ENCODE measurements around the gene FGF22.

FGF22 gene

GRCh38 chr19:622666-623065 is 17.0 kb upstream of the FGF22 start:
- ATAC-seq (ENCODE audit: insufficient read depth, low read depth): no peak
- Histone ChIP-seq H3K79me2 (ENCODE audit: insufficient read depth, low read length) (peaks cover 4% of the 10 kb centered on the region; the same call in 1 of the 2 replicates), H3K27me3 (ENCODE audit: insufficient read depth, low read length, poor library complexity) (no peaks in the 10 kb centered on the region), H3K4me2 (ENCODE audit: insufficient read depth, low read length) (no peak overlapping the region), H3K36me3 (ENCODE audit: insufficient read depth, low read length) (peaks cover 80% of the 10 kb centered on the region), H3K9me3 (ENCODE audit: insufficient read depth, low read length, severe bottlenecking) (no peaks in the 10 kb centered on the region), H2AFZ (ENCODE audit: low read depth, low read length) (no peak overlapping the region), H4K20me1 (ENCODE audit: insufficient read depth, low read length) (peaks cover 16% of the 10 kb centered on the region), H3K27ac (ENCODE audit: low read length) (no peak overlapping the region), H3K4me1 (ENCODE audit: insufficient read depth, low read length) (no peaks in the 10 kb centered on the region), H3K4me3 (ENCODE audit: low read depth in 1 of 2, low read length in 2 of 2) (no peak overlapping the region), H3K9ac (ENCODE audit: low read depth, low read length) (no peak overlapping the region)
- no peak for DNase-seq
- TF ChIP-seq EZH2 (IDR thresholded peaks at IDR 0.05; ENCODE audit: borderline replicate concordance, low read depth, low read length, severe bottlenecking) (no peak), CTCF (IDR thresholded peaks at IDR 0.05; ENCODE audit: borderline replicate concordance, extremely low read depth, low read length, poor library complexity, severe bottlenecking) (no peak)

DNA sequence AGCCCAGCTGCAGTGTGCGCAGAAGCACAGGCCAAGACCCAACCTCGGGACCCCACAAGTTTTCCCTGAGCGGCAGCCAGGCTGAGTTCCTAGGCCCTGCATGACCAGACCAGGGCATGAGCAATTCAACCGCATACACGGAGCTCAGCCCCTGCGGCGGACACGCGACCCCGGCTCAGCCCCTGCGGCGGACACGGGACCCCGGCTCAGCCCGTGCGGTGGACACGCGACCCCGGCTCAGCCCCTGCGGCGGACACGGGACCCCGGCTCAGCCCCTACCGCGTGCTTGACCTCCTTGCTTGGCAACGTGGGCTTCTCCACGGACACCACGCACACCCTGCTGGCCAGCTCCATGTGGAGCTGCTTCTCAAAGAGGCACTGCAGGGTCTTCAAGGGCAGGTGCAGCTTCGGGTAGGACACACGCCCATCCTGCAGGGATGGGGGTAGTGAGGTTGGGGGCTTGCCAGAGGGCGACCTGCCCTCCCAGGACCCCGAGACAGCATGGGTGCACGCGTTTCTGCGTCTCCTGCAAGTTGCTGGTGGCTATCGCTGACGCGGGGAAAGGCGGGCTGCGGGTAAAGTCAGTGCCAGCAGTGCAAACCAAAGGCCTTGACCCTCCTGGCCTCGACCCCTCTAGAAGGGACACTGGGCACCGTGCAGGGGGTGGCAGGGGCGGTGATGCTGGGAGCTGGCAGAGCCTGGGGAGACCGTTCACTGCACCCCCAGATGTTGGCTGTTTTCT is 16.3 kb upstream of the FGF22 start:
- Histone ChIP-seq H3K36me3 (ENCODE audit: insufficient read depth, low read length) (peaks cover 81% of the 10 kb centered on the region), H3K4me3 (ENCODE audit: low read depth in 1 of 2, low read length in 2 of 2) (no peak overlapping the region), H3K4me2 (ENCODE audit: insufficient read depth, low read length) (no peak overlapping the region), H4K20me1 (ENCODE audit: insufficient read depth, low read length) (peaks cover 21% of the 10 kb centered on the region), H3K27ac (ENCODE audit: low read length) (no peak overlapping the region), H3K79me2 (ENCODE audit: insufficient read depth, low read length) (peaks cover 11% of the 10 kb centered on the region; the same call in 1 of the 2 replicates), H3K4me1 (ENCODE audit: insufficient read depth, low read length) (0 out of 2 replicates have a peak, but pooled peaks cover 2% of the 10 kb centered on the region), H3K27me3 (ENCODE audit: insufficient read depth, low read length, poor library complexity) (no peaks in the 10 kb centered on the region), H3K9ac (ENCODE audit: low read depth, low read length) (no peak overlapping the region), H3K9me3 (ENCODE audit: insufficient read depth, low read length, severe bottlenecking) (no peaks in the 10 kb centered on the region), H2AFZ (ENCODE audit: low read depth, low read length) (no peak overlapping the region)
- no peak for DNase-seq
- ATAC-seq (ENCODE audit: insufficient read depth, low read depth): no peak
- TF ChIP-seq EZH2 (IDR thresholded peaks at IDR 0.05; ENCODE audit: borderline replicate concordance, low read depth, low read length, severe bottlenecking) (no peak), CTCF (IDR thresholded peaks at IDR 0.05; ENCODE audit: borderline replicate concordance, extremely low read depth, low read length, poor library complexity, severe bottlenecking) (no peak)

DNA sequence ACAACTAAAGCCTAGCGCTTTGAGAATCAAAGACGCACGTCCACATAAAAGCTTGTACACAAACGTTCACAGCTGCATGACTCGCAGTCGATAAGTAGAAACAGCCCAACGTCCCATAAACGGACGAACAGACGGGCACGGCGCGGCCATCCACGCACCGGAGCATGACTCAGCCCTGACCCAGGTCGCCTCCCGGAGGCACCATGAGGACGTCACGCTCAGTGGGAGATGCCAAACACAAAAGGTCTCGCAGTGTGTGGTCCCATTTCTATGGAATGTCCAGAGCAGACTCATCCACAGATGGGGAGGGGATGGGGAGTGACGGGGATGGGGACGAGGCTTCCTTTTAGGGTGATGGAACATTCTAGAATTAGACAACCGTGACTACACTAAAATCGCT is 15.7 kb upstream of the FGF22 start:
- Histone ChIP-seq H3K79me2 (ENCODE audit: insufficient read depth, low read length) (peaks cover 17% of the 10 kb centered on the region; the same call in 1 of the 2 replicates), H3K27me3 (ENCODE audit: insufficient read depth, low read length, poor library complexity) (no peaks in the 10 kb centered on the region), H3K27ac (ENCODE audit: low read length) (no peak overlapping the region; the same call in 1 of the 2 replicates), H3K9ac (ENCODE audit: low read depth, low read length) (no peak overlapping the region), H3K36me3 (ENCODE audit: insufficient read depth, low read length) (peaks cover 81% of the 10 kb centered on the region), H3K9me3 (ENCODE audit: insufficient read depth, low read length, severe bottlenecking) (no peaks in the 10 kb centered on the region), H3K4me3 (ENCODE audit: low read depth in 1 of 2, low read length in 2 of 2) (no peak overlapping the region), H3K4me1 (ENCODE audit: insufficient read depth, low read length) (0 out of 2 replicates have a peak, but pooled peaks cover 2% of the 10 kb centered on the region), H3K4me2 (ENCODE audit: insufficient read depth, low read length) (no peak overlapping the region), H4K20me1 (ENCODE audit: insufficient read depth, low read length) (peaks cover 21% of the 10 kb centered on the region), H2AFZ (ENCODE audit: low read depth, low read length) (no peak overlapping the region)
- ATAC-seq (ENCODE audit: insufficient read depth, low read depth): no peak
- DNase-seq: no peak
- TF ChIP-seq CTCF (IDR thresholded peaks at IDR 0.05; ENCODE audit: borderline replicate concordance, extremely low read depth, low read length, poor library complexity, severe bottlenecking): peak; percentile 28
- TF ChIP-seq EZH2 (IDR thresholded peaks at IDR 0.05; ENCODE audit: borderline replicate concordance, low read depth, low read length, severe bottlenecking): no peak
